ENCODE measurements around the gene CKS1B. TPM values are rescaled to one million over a fixed set of nuclear protein-coding genes. Genes with fewer than 3 reads are reported as not detected.

Gene CKS1B
- total and polyA plus RNA-seq, 9 of the 15 experiments (the other 6 are each of a cell fraction or from before 2014, with no cell fraction given): 215 to 1,103 (median 460) TPM

- TF ChIP-seq STAT6 (CRISPR knock-in tag; IDR thresholded peaks at IDR 0.05): 0 out of 2 replicates have a peak, but pooled peaks have one; percentile 22
- TF ChIP-seq MBD1 (CRISPR knock-in tag; IDR thresholded peaks at IDR 0.05): no peak
- TF ChIP-seq PRPF4 (IDR thresholded peaks at IDR 0.05; ENCODE audit: insufficient read depth, low read depth, low read length, poor library complexity, severe bottlenecking): no peak
- no peak for TF ChIP-seq MAFK (IDR thresholded peaks at IDR 0.05; ENCODE audit: low read length)
- no peak for TF ChIP-seq IRF2 (CRISPR knock-in tag; IDR thresholded peaks at IDR 0.05)
- TF ChIP-seq PPARD (CRISPR knock-in tag; IDR thresholded peaks at IDR 0.05): no peak
- TF ChIP-seq FOXA1 (IDR thresholded peaks at IDR 0.05; ENCODE audit: borderline replicate concordance): no peak
- peak; percentile 24; the same call in 1 of the 2 replicates for TF ChIP-seq SPI1 (IDR thresholded peaks at IDR 0.05; ENCODE audit: borderline replicate concordance, low read depth, low read length)
- peak; percentile 6; the same call in 1 of the 2 replicates for TF ChIP-seq ZFP1 (CRISPR knock-in tag; IDR thresholded peaks at IDR 0.05)
- peak; percentile 97 for TF ChIP-seq HNRNPLL (IDR thresholded peaks at IDR 0.05; ENCODE audit: low read depth, low read length, poor library complexity, severe bottlenecking)
- no peak for TF ChIP-seq SMARCC2 (IDR thresholded peaks at IDR 0.05; ENCODE audit: low read depth)
- TF ChIP-seq ZNF232 (CRISPR knock-in tag; IDR thresholded peaks at IDR 0.05): no peak
- no peak for TF ChIP-seq ZBTB49 (CRISPR knock-in tag; IDR thresholded peaks at IDR 0.05; ENCODE audit: borderline replicate concordance)
- no peak for TF ChIP-seq TBL1XR1 (IDR thresholded peaks at IDR 0.05; ENCODE audit: low read length in 2 of 2)
- no peak for TF ChIP-seq XRCC3 (IDR thresholded peaks at IDR 0.05)
- 0 out of 2 replicates have a peak, but pooled peaks have one; percentile 36 for TF ChIP-seq MTA1 (IDR thresholded peaks at IDR 0.05; ENCODE audit: borderline replicate concordance)
- no peak for TF ChIP-seq SMAD1 (IDR thresholded peaks at IDR 0.05; ENCODE audit: low read depth, low read length, partially characterized antibody)
- no peak for TF ChIP-seq ZZZ3 (IDR thresholded peaks at IDR 0.05)
- TF ChIP-seq ZNF668 (CRISPR knock-in tag; IDR thresholded peaks at IDR 0.05): 0 out of 2 replicates have a peak, but pooled peaks have one; percentile 29
- TF ChIP-seq MTA3 (IDR thresholded peaks at IDR 0.05; ENCODE audit: borderline replicate concordance): peak; percentile 92; the same call in 1 of the 2 replicates
- no peak for TF ChIP-seq TRIM24 (IDR thresholded peaks at IDR 0.05)
Observed at GRCh38 chr1:154961207-154962155, 13.0 kb upstream of the CKS1B start, which contains the start of gene PYGO2 (continued).
